ENCODE measurements around the gene MNT. TPM values are rescaled to one million over a fixed set of nuclear protein-coding genes. Genes with fewer than 3 reads are reported as not detected.

The MNT gene
- total and polyA plus RNA-seq, 9 of the 15 experiments (the other 6 are each of a cell fraction or from before 2014, with no cell fraction given) = 0.18 to 23.8 (median 5.3) TPM

- no peak for TF ChIP-seq LARP7 (IDR thresholded peaks at IDR 0.05)
- no peak for TF ChIP-seq SRSF3 (IDR thresholded peaks at IDR 0.05; ENCODE audit: insufficient read depth, low read length)
- no peak for TF ChIP-seq ZHX1 (conservative IDR thresholded peaks at IDR 0.05; ENCODE audit: low read length)
- TF ChIP-seq KLF10 (CRISPR knock-in tag; IDR thresholded peaks at IDR 0.05) = no peak
- TF ChIP-seq CREBBP (IDR thresholded peaks at IDR 0.05; ENCODE audit: low read depth, low read length) = no peak
- no peak for TF ChIP-seq JUN (IDR thresholded peaks at IDR 0.05; ENCODE audit: borderline replicate concordance, low read depth, low read length)
- no peak for TF ChIP-seq JUN (CRISPR knock-in tag; IDR thresholded peaks at IDR 0.05; ENCODE audit: borderline replicate concordance)
- Histone ChIP-seq H3K27ac (ENCODE audit: extremely low read depth, low read depth, low read length) (no peak overlapping the region), H3K9ac (ENCODE audit: insufficient read depth in 1 of 2, low read depth in 2 of 2, low read length in 2 of 2) (no peak overlapping the region), H3K79me2 (ENCODE audit: control insufficient read depth, insufficient read depth, low read length) (no peaks in the 10 kb centered on the region), H3K27me3 (ENCODE audit: control insufficient read depth in 2 of 2, insufficient read depth in 2 of 2, low read length in 2 of 2) (no peaks in the 10 kb centered on the region), H2AFZ (ENCODE audit: low read depth, low read length) (no peak overlapping the region), H3K4me1 (replicated peaks in 1 of 2; ENCODE audit: control insufficient read depth in 2 of 2, insufficient read depth in 2 of 2, low read length in 2 of 2) (peaks cover 10 to 29% of the 10 kb centered on the region in 2 experiments), H3K4me3 (no peak overlapping the region), H3K9me1 (ENCODE audit: control insufficient read depth, insufficient read depth, low read length) (no peaks in the 10 kb centered on the region), H3K9me3 (replicated peaks; ENCODE audit: control insufficient read depth, insufficient read depth, low read depth, low read length) (no peaks in the 10 kb centered on the region), H4K20me1 (replicated peaks; ENCODE audit: control insufficient read depth, insufficient read depth, low read length) (no peaks in the 10 kb centered on the region), H3K36me3 (ENCODE audit: control insufficient read depth, insufficient read depth, low read length) (no peaks in the 10 kb centered on the region), H3K4me2 (ENCODE audit: insufficient read depth, low read length) (no peak overlapping the region)
- in situ Hi-C loops (cut with MboI) = loop anchor here (5.0 kb wide), 1 partner anchor 33 kb away; no protein-coding TSS in a partner anchor
- ATAC-seq (no peak), FAIRE-seq (no peak), DNase-seq (ENCODE audit: extremely low read depth in 1 of 4, low spot score in 3 of 4) (no peak)
- intact Hi-C loops (cut with micrococcal nuclease) = no loop called here
- ChIA-PET CTCF (ENCODE audit: low intra/inter-chr PET ratio) (no interaction called here), POLR2A (interaction anchor here (1.2 kb wide), 1 partner anchor 15 kb away, joined by 4 read pairs; no protein-coding TSS in a partner anchor)
- 87% methylated on average over 11 of the region's 11 CpGs for WGBS (ENCODE audit: insufficient coverage, low coverage, missing lambda C conversion rate)
- no TSS peak for BruUV-seq (replicated peaks)
Observed at GRCh38 chr17:2378905-2379304, 22.0 kb downstream of the MNT start.

All from K562 (cell line).